NCI-H1417 (cell line): Measurements from ENCODE around the gene TAGLN3.

Experiments
- DNase-seq, 3 experiments: peaks; one replicate each; lab custom pipeline; 2025; lab: John Stamatoyannopoulos, UW

TAGLN3 gene

GRCh38 chr3:111998636-111999483 lies at the start of gene TAGLN3:
TSS of gene TAGLN3 (plus strand) at chr3:111998922. CDS start at chr3:111999423, 501 bp downstream.
- DNase-seq: peak; percentile 76 to 96 (median 85)

DNA sequence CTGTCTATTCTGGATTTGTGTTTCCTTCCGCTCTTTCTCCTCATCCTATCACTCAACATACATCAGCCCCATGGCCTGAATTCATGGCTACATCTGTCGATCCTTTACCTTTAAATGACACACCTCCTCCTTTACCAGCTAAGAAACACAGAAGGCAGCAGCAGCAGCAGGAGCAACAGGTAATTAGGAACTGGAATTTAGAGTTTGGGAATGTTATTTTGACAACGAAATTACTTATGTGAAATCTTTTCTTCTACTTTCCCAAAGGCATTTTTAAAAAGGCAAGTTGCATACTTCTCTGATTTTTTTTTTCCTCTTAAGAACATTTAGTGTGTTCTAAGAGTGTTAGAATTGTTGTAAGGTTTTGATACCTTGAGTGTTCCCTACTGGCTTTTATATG lies 49.0 kb upstream of the TAGLN3 start:
- no peak for DNase-seq

DNA sequence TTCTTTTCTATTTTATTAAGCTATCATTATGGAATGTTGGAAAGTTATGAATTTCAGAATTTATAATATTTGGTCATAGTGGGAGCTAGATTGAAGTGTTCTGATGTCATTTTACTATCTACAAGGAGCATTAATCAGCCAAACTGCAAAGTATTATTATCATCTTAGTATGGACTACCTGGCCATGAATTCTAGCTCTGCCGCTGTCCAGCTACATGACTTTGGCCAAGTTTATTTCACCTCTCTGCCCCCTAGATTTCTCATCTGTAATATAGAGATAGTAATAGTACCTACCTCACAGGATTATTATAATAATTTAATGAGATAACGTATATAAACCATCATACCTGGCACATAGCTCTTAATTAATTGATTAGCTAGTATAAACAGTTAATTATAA lies 47.7 kb upstream of the TAGLN3 start:
- DNase-seq: no peak

GRCh38 chr3:111952086-111952485 lies 46.6 kb upstream of the TAGLN3 start:
- no peak for DNase-seq

GRCh38 chr3:111952866-111953450 lies 45.8 kb upstream of the TAGLN3 start:
- no peak for DNase-seq

GRCh38 chr3:111954228-111954990 lies 44.3 kb upstream of the TAGLN3 start:
- no peak for DNase-seq

DNA sequence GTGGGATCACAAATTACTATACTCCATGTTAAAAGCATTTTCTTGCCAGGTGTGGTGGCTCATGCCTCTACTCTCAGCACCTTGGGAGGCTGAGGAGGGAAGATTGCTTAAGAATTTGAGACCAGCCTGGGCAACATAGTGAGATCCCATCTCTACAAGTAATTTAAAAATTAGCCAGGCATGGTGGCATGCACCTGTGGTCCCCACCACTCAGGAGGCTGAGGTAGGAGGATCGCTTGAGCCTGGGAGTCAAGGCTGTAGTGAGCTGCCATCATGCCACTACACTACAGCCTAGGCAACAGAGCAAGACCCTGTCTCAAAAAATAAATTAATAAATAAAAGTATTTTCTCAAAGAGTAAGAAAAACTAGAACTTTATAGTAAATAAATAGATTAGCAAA lies 42.8 kb upstream of the TAGLN3 start:
- DNase-seq: no peak

GRCh38 chr3:111956449-111956848 lies 42.3 kb upstream of the TAGLN3 start:
- DNase-seq: no peak

GRCh38 chr3:111956995-111957734 lies 41.6 kb upstream of the TAGLN3 start:
- peak in 2 of 3 experiments; percentile 36 to 77 for DNase-seq

GRCh38 chr3:111961461-111962164 lies 37.1 kb upstream of the TAGLN3 start:
- DNase-seq: peak in 1 of 3 experiments; percentile 3

- DNase-seq: no peak
Measured at GRCh38 chr3:111963424-111963823, 35.3 kb upstream of the TAGLN3 start.

GRCh38 chr3:111965484-111965883 lies 33.2 kb upstream of the TAGLN3 start:
- no peak for DNase-seq

- DNase-seq: no peak
Measured at GRCh38 chr3:111967068-111967467, 31.7 kb upstream of the TAGLN3 start.

DNA sequence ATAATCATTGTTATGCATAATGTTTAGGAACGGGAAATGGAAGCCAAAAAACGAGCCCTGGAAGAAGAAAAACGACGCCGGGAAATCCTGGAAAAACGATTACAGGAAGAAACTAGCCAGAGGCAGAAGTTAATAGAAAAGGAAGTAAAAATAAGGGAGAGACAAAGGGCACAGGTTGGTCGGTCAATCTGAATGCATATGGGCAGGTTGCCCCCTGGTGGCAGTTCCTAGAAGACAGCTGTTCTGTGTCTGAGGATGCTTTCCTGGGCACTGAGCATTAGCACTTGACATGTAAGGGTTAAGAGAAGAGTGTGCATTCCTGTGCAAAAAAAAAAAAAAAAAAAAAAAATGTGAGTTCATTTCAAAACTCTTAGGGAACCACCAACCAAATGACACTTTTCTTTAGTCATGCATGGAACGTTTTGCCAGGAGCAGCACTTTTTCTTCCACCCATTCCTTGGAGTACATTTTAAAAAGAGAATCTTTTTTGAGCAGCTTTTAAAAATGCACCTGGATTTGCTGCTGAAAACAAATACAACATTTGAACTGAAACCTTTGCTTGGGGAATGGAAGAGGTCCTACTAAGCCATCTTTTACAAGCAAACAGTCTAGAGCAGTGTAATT lies 31.0 kb upstream of the TAGLN3 start:
- peak; percentile 80 to 94 (median 87) for DNase-seq

DNA sequence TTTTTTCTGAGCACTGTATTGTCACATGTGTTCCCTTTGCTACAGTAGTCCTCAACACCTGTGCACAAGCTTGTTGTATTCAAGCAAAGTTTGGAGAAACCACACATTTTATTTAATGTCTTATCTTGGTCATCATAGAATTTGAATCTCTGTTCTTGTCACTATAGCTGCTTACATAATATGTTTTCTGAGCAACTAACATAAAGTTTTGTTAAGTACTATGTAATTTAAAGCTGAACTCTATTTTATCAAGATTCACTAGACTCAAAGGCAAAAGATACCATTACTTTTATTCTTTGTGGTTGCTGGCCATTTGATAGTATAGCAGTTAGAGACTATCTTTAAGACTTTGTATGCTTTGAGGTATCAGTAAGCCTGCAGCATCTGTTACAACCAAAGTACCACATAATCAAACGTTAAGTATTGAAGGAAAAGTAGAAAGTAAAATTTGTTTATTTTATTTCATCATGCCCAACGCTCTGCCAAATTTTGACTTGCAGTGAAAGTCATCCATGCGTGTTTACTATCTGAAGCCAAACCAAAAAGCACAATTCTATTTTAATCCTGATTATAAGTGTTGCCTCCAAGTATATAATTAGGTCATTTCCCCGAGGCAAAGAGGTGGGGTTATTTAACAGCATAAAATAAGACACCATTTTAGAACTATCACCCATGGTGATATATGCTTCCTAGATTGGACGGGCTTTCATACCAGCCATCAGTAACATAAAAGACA lies 30.2 kb upstream of the TAGLN3 start:
- DNase-seq: peak in 2 of 3 experiments; percentile 64 to 93

DNA sequence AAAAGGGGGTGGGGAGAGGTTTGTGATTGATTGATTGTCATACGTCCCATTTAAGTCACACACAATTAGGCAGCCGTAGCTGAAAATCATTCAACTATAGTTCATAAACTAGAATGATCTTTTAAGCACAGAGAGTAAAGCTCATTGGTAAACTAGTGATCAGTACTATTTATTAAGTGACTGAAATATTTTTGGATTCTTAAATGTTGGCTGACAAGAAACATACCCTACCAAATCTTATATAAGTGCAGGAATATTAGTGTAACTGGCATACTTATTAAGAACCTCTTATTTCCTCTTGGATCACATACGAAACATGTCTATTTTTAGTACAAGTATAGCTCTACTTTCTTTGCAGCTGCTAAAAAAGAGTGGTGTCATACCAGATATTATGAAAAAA lies 28.3 kb upstream of the TAGLN3 start:
- DNase-seq: peak in 2 of 3 experiments; percentile 11 to 55

- DNase-seq: peak; percentile 4 to 88 (median 75)
Measured at GRCh38 chr3:111971533-111972130, 27.1 kb upstream of the TAGLN3 start.

DNA sequence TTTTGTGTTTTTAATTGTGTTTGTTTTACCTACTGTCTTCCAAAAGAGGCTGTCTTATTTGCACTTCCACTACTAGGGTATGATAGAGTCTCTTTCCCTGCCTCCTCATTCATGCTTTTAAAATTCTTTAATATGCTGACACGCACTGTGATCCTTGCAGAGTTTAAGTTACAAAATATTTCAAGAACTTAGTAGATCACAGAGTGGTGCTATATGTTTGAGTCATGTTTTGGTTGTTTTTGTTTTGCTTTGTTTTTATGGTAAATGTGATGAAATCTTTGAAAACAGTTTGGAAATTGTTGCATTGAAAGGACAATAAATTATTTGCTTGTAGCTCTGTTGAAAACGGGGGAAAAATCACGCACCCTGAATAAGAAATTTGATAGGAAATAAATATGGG lies 25.8 kb upstream of the TAGLN3 start:
- peak in 2 of 3 experiments; percentile 5 to 38 for DNase-seq

- no peak for DNase-seq
Measured at GRCh38 chr3:111975131-111975530, 23.6 kb upstream of the TAGLN3 start.

DNA sequence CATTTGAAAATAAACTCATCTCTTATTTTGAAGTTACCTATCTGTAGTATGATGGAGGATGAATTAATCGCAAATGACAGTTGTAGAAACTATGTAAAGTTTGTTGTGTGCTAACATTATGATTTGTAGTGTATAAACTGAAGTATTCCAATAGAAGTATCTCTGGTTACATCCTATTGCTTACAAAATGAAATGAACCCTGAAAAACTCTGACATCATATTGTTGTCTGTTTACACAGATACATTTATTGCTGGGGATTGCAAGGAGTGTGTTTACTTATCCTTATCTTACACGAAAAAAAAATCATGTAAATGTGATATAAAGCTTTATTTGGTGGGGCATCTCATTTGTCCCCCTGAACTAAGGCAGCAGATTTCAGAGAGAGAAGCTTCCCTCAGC lies 22.5 kb upstream of the TAGLN3 start:
- no peak for DNase-seq
